Forelimb muscle (tissue), 1 donor: ENCODE results near the gene CD6. TPM values are rescaled to one million over a fixed set of nuclear protein-coding genes. Genes with fewer than 3 reads are reported as not detected.

ENCODE experiments used
- DNase-seq: peaks from one replicate; pipeline ENCODE4 v3.0.0-alpha.2; 2013; ENCODE audit warnings: low read depth
- polyA plus RNA-seq: library from polyadenylated mRNA; unstranded; fragments of 120-200 nt; gene quantifications from one replicate; pipeline ENCODE4 v1.2.1, GENCODE V29; 2013; ENCODE audit not compliant: insufficient read length

CD6 gene
- polyA plus RNA-seq, 1 donor: 0.83 TPM

- no peak for DNase-seq
These were observed 39.2 kb downstream of the CD6 start for GRCh38 chr11:61010466-61011228.

- DNase-seq: no peak
These were observed 39.9 kb downstream of the CD6 start for GRCh38 chr11:61011229-61011870.

- no peak for DNase-seq
These were observed 40.7 kb downstream of the CD6 start for GRCh38 chr11:61011950-61012736.

- no peak for DNase-seq
These were observed 41.3 kb downstream of the CD6 start for GRCh38 chr11:61012737-61013215.

GRCh38 chr11:61018059-61018458 is 46.6 kb downstream of the CD6 start:
- DNase-seq: no peak

- DNase-seq: no peak
These were observed 47.8 kb downstream of the CD6 start for GRCh38 chr11:61019037-61019831.

GRCh38 chr11:61019832-61020405 is 48.4 kb downstream of the CD6 start:
- DNase-seq: no peak

- no peak for DNase-seq
These were observed 49.2 kb downstream of the CD6 start for GRCh38 chr11:61020551-61021235.

GRCh38 chr11:61021661-61022212 is 50.3 kb downstream of the CD6 start:
- DNase-seq: no peak

GRCh38 chr11:61022311-61023085 is 51.0 kb downstream of the CD6 start:
- no peak for DNase-seq

- no peak for DNase-seq
These were observed 51.8 kb downstream of the CD6 start for GRCh38 chr11:61023086-61023965.

- DNase-seq: no peak
These were observed 52.5 kb downstream of the CD6 start for GRCh38 chr11:61023966-61024295.

GRCh38 chr11:61024938-61025820 is 53.7 kb downstream of the CD6 start:
- no peak for DNase-seq

GRCh38 chr11:61025821-61026120 is 54.3 kb downstream of the CD6 start:
- no peak for DNase-seq

GRCh38 chr11:61026121-61027031 is 54.9 kb downstream of the CD6 start:
- no peak for DNase-seq

- no peak for DNase-seq
These were observed 55.8 kb downstream of the CD6 start for GRCh38 chr11:61027141-61027840.
